PC-3 (cell line): ENCODE measurements around the gene BARX1. TPM values are rescaled to one million over a fixed set of nuclear protein-coding genes. Genes with fewer than 3 reads are reported as not detected.

ENCODE experiments used
- ATAC-seq: fragments of 200-7000 bp; cut with Tn5 transposase; 2 replicates; pipeline ENCODE4 v1.9.1; 2020; ENCODE audit warnings: mild to moderate bottlenecking, moderate library complexity
- BruUV-seq: library from RNA; stranded (reverse); fragments of 400-500 nt; replicated peaks from 2 replicates; lab custom pipeline; 2021; lab: Mats Ljungman, UMichigan
- CTCF ChIA-PET: fragments of 300-600 bp; sonication (Branson Sonifier 250); formaldehyde crosslinking; loops from one replicate; lab custom pipeline; 2022; ENCODE audit warnings: antibody characterized with exemption; lab: Charles Lee
- POLR2A ChIA-PET: fragments of 300-600 bp; sonication (Branson Sonifier 250); formaldehyde crosslinking; loops from one replicate; lab custom pipeline; 2022; ENCODE audit warnings: antibody characterized with exemption; ENCODE audit not compliant: unreplicated experiment; lab: Charles Lee
- DNase-seq: peaks from one replicate; pipeline ENCODE4 v3.0.0-alpha.2; 2015
- H2AFZ ChIP-seq: fragments of 300-600 bp; sonication (generic); 2 replicates; pipeline ENCODE4 v1.6.0; 2016; ENCODE audit warnings: antibody characterized with exemption, low read length
- H3F3A ChIP-seq: fragments of 300-600 bp; sonication (generic); one replicate; pipeline ENCODE4 v1.6.0; 2017; ENCODE audit warnings: antibody characterized with exemption, low read length, control low read depth, mild to moderate bottlenecking; ENCODE audit not compliant: unreplicated experiment
- H3K27ac ChIP-seq: fragments of 300-600 bp; sonication (generic); 2 replicates; pipeline ENCODE4 v1.5.1; 2016; ENCODE audit warnings: mild to moderate bottlenecking, low read length
- H3K27me3 ChIP-seq: fragments of 300-600 bp; sonication (generic); 2 replicates; pipeline ENCODE4 v1.6.1; 2016; ENCODE audit warnings: low read length, mixed read lengths
- H3K36me3 ChIP-seq: fragments of 300-600 bp; sonication (generic); 2 replicates; pipeline ENCODE4 v1.6.1; 2016; ENCODE audit warnings: low read depth, mixed run types, low read length, mixed read lengths
- H3K4me1 ChIP-seq: fragments of 300-600 bp; sonication (generic); 2 replicates; pipeline ENCODE4 v1.5.1; 2016; ENCODE audit warnings: low read length; ENCODE audit not compliant: insufficient read depth
- H3K4me2 ChIP-seq: fragments of 300-600 bp; sonication (generic); 2 replicates; pipeline ENCODE4 v1.6.0; 2016; ENCODE audit warnings: low read length
- H3K4me3 ChIP-seq: fragments of 300-600 bp; sonication (generic); 2 replicates; pipeline ENCODE4 v1.5.1; 2016; ENCODE audit warnings: mild to moderate bottlenecking, low read length, mixed read lengths
- H3K79me2 ChIP-seq: fragments of 300-600 bp; sonication (generic); 2 replicates; pipeline ENCODE4 v1.6.1; 2017; ENCODE audit warnings: low read length, mixed read lengths
- H3K9ac ChIP-seq: fragments of 300-600 bp; sonication (generic); 2 replicates; pipeline ENCODE4 v1.6.0; 2016; ENCODE audit warnings: mild to moderate bottlenecking, low read length
- H3K9me2 ChIP-seq: fragments of 300-600 bp; sonication (generic); replicated peaks from 2 replicates; pipeline ENCODE4 v1.6.1; 2016; ENCODE audit warnings: mixed run types, low read length, mixed read lengths
- H3K9me3 ChIP-seq: fragments of 300-600 bp; sonication (generic); 2 replicates; pipeline ENCODE4 v1.6.1; 2016; ENCODE audit warnings: low read length, mixed read lengths
- H4K20me1 ChIP-seq: fragments of 300-600 bp; sonication (generic); 2 replicates; pipeline ENCODE4 v1.6.1; 2016; ENCODE audit warnings: low read length, mixed read lengths
- EZH2 ChIP-seq: fragments of 300-600 bp; sonication (generic); IDR thresholded peaks from one replicate; pipeline ENCODE4 v1.6.1; 2017; ENCODE audit warnings: antibody characterized with exemption, mild to moderate bottlenecking, low read length; ENCODE audit not compliant: unreplicated experiment
- EZH2phosphoT487 ChIP-seq: fragments of 300-600 bp; sonication (generic); IDR thresholded peaks from 2 replicates; pipeline ENCODE4 v1.6.1; 2018; ENCODE audit warnings: mild to moderate bottlenecking, antibody characterized with exemption, low read length, borderline replicate concordance
- intact Hi-C: fragments of 100-400 bp; cut with micrococcal nuclease; formaldehyde crosslinking; loops from 2 replicates; pipeline ENCODE4 v1.9.0; 2023
- total RNA-seq: library from RNA; depleted of rRNA; stranded (reverse); fragments of >200 nt; gene quantifications from 2 replicates; pipeline ENCODE4 v1.2.3, GENCODE V29; 2014
- TF ChIP-seq, protein P1 (sequence below): fragments of 300-600 bp; sonication (generic); conservative IDR thresholded peaks from 2 replicates; pipeline ENCODE4 v1.5.1; 2017; ENCODE audit warnings: antibody characterized with exemption, low read depth, mild to moderate bottlenecking, low read length

The BARX1 gene
- total RNA-seq, 1 experiment from 2014 or later: not detected

DNA sequence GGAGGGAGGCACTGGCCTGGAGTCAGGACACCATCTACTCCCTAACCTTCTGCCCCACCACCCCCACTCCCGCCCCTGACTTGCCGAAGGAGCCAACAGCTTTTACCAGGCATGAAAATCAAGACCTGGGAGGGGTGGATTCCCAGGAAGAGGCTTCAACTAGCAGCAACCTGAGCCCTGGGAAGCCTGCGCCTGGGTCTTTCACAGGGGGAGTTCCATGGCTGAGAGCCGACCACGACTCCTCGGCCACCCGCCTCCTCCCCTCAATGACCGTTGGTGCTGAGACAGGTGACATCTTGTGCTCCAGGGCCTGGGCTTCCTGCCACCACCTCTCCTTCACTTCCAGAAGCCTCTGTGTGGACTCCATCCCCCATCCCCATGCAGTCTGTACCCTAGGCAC lies 37.1 kb downstream of the BARX1 start:
- H3K4me2 ChIP-seq: no peak overlapping the region
- no peaks in the 10 kb centered on the region for H3K36me3 ChIP-seq
- no peak overlapping the region for H2AFZ ChIP-seq
- H4K20me1 ChIP-seq: no peaks in the 10 kb centered on the region
- TF ChIP-seq EZH2 (no peak), EZH2phosphoT487 (no peak)
- TF ChIP-seq, protein P1, sequence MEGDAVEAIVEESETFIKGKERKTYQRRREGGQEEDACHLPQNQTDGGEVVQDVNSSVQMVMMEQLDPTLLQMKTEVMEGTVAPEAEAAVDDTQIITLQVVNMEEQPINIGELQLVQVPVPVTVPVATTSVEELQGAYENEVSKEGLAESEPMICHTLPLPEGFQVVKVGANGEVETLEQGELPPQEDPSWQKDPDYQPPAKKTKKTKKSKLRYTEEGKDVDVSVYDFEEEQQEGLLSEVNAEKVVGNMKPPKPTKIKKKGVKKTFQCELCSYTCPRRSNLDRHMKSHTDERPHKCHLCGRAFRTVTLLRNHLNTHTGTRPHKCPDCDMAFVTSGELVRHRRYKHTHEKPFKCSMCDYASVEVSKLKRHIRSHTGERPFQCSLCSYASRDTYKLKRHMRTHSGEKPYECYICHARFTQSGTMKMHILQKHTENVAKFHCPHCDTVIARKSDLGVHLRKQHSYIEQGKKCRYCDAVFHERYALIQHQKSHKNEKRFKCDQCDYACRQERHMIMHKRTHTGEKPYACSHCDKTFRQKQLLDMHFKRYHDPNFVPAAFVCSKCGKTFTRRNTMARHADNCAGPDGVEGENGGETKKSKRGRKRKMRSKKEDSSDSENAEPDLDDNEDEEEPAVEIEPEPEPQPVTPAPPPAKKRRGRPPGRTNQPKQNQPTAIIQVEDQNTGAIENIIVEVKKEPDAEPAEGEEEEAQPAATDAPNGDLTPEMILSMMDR: no peak
- H3K79me2 ChIP-seq: no peaks in the 10 kb centered on the region
- DNase-seq: no peak
- no peaks in the 10 kb centered on the region for H3K9me2 ChIP-seq
- H3K4me3 ChIP-seq: no peak overlapping the region
- H3K27me3 ChIP-seq: no peaks in the 10 kb centered on the region
- ATAC-seq: no peak
- POLR2A ChIA-PET: no interaction called here
- CTCF ChIA-PET: no interaction called here
- no TSS peak for BruUV-seq
- no peaks in the 10 kb centered on the region for H3F3A ChIP-seq
- H3K27ac ChIP-seq: no peak overlapping the region
- intact Hi-C loops: no loop called here
- H3K9me3 ChIP-seq: no peaks in the 10 kb centered on the region
- no peaks in the 10 kb centered on the region for H3K4me1 ChIP-seq
- H3K9ac ChIP-seq: no peak overlapping the region

DNA sequence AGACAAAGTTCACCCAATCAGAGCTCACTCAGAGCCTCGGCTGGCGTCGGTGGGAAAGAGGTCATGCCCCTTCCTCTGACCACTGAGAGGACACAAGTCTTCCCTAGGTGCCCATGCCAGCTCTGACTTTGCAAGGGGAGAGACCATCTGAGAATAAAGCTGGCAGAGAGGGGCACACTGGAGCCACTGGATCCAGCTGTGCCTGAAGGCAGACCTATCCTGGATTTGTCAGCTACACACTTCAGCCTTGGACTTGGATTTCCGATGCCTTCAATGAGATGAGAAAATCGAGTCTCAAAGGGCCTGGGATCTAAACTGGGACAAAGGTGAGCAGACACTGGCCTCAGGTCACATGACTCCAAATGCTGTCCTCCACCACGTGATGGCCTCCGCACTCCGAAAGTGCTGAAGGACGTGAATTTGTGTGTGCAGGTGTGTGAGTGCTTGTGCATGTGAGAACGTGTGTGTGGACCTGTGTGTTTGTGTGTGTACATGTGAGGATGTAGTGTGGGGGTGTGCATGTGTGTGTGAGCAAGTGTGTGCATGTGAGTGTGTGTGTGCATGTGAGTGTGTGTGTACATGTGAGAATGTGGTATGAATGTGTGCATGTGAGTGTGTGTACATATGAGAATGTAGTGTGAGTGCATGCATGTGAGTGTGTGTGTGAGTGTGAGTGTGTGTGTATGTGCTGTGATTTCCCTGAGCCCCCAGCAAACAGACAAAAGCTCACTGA lies 37.9 kb downstream of the BARX1 start:
- Histone ChIP-seq H3F3A (no peaks in the 10 kb centered on the region), H3K9me3 (no peaks in the 10 kb centered on the region), H3K9ac (no peak overlapping the region), H3K27ac (no peak overlapping the region), H3K4me2 (no peak overlapping the region), H3K9me2 (no peaks in the 10 kb centered on the region), H3K27me3 (no peaks in the 10 kb centered on the region), H3K79me2 (no peaks in the 10 kb centered on the region), H3K4me3 (no peak overlapping the region), H3K36me3 (no peaks in the 10 kb centered on the region), H3K4me1 (no peaks in the 10 kb centered on the region), H2AFZ (no peak overlapping the region), H4K20me1 (no peaks in the 10 kb centered on the region)
- intact Hi-C loops: no loop called here
- ChIA-PET CTCF (no interaction called here), POLR2A (no interaction called here)
- TF ChIP-seq, protein P1: no peak
- no peak for TF ChIP-seq EZH2
- no peak for TF ChIP-seq EZH2phosphoT487
- no TSS peak for BruUV-seq
- no peak for DNase-seq
- no peak for ATAC-seq

DNA sequence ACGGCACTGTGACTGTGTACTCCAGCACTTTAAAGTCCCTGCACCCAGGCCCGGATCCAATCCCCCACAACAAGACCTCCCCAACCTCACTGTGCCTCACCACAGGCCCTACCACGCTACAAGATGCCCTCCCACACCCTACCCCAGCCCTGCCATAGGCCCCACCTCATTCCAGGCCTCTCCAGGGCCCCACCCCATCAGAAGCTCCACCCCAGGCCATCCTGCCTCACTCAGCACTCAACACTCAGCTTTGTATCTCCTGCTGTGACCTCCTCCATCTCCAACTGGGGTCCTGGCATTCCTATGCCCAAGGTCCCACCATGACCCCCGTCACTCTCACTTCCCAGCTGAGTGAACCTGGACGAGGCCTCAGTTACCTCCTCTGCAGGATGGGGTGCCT lies 38.8 kb downstream of the BARX1 start:
- H3K9ac ChIP-seq: no peak overlapping the region
- H2AFZ ChIP-seq: no peak overlapping the region
- BruUV-seq: no TSS peak
- H3K27me3 ChIP-seq: no peaks in the 10 kb centered on the region
- no peak overlapping the region for H3K27ac ChIP-seq
- H3F3A ChIP-seq: no peaks in the 10 kb centered on the region
- H3K36me3 ChIP-seq: no peaks in the 10 kb centered on the region
- H3K79me2 ChIP-seq: no peaks in the 10 kb centered on the region
- no peaks in the 10 kb centered on the region for H3K4me1 ChIP-seq
- DNase-seq (no peak), ATAC-seq (no peak)
- no peaks in the 10 kb centered on the region for H3K9me3 ChIP-seq
- intact Hi-C loops: no loop called here
- ChIA-PET CTCF (no interaction called here), POLR2A (no interaction called here)
- H4K20me1 ChIP-seq: no peaks in the 10 kb centered on the region
- no peaks in the 10 kb centered on the region for H3K9me2 ChIP-seq
- H3K4me2 ChIP-seq: no peak overlapping the region
- TF ChIP-seq EZH2: no peak
- no peak for TF ChIP-seq EZH2phosphoT487
- TF ChIP-seq, protein P1: no peak
- no peak overlapping the region for H3K4me3 ChIP-seq
